MCF 10A (cell line): ENCODE data around the gene CMC1. TPM values are rescaled to one million over a fixed set of nuclear protein-coding genes. Genes with fewer than 3 reads are reported as not detected.

ENCODE experiments used
- BruUV-seq: library from RNA; stranded (reverse); fragments of 400-500 nt; replicated peaks from 2 replicates; lab custom pipeline; 2021; lab: Mats Ljungman, UMichigan
- CTCF ChIA-PET: fragments of 300-600 bp; sonication (Branson Sonifier 250); formaldehyde crosslinking; extraction: SDS; loops from one replicate; lab custom pipeline; 2021; ENCODE audit warnings: antibody characterized with exemption, inconsistent platforms; lab: Yijun Ruan, JAX
- POLR2A ChIA-PET: fragments of 300-600, 350-650 bp; sonication (Branson Sonifier 250); formaldehyde crosslinking; extraction: SDS; loops from one replicate; lab custom pipeline; 2020; ENCODE audit warnings: antibody characterized with exemption, inconsistent platforms; lab: Yijun Ruan, JAX
- DNase-seq: peaks from one replicate; pipeline ENCODE4 v3.0.0-alpha.2; 2018; ENCODE audit not compliant: unreplicated experiment
- H3K27ac Mint-ChIP-seq: one replicate; pipeline ENCODE4 v1.8.0; 2022; ENCODE audit warnings: mild to moderate bottlenecking, low read depth, mixed read lengths; ENCODE audit not compliant: unreplicated experiment
- H3K27me3 Mint-ChIP-seq: one replicate; pipeline ENCODE4 v1.8.0; 2022; ENCODE audit warnings: mixed read lengths; ENCODE audit not compliant: insufficient read depth, unreplicated experiment
- H3K36me3 Mint-ChIP-seq: one replicate; pipeline ENCODE4 v1.8.0; 2022; ENCODE audit warnings: mild to moderate bottlenecking, moderate library complexity, mixed read lengths; ENCODE audit not compliant: insufficient read depth, unreplicated experiment
- H3K4me1 Mint-ChIP-seq: one replicate; pipeline ENCODE4 v1.8.0; 2022; ENCODE audit warnings: mixed read lengths; ENCODE audit not compliant: insufficient read depth, unreplicated experiment
- H3K4me3 Mint-ChIP-seq: one replicate; pipeline ENCODE4 v1.8.0; 2022; ENCODE audit warnings: mild to moderate bottlenecking, moderate library complexity, mixed read lengths; ENCODE audit not compliant: unreplicated experiment
- H3K9me3 Mint-ChIP-seq: one replicate; pipeline ENCODE4 v1.8.0; 2022; ENCODE audit warnings: mixed read lengths; ENCODE audit not compliant: unreplicated experiment
- CTCF ChIP-seq: fragments of 200-600 bp; IDR thresholded peaks from one replicate; pipeline ENCODE4 v1.8.0; 2022; ENCODE audit warnings: antibody characterized with exemption, mild to moderate bottlenecking; ENCODE audit not compliant: unreplicated experiment
- intact Hi-C: fragments of 100-400 bp; cut with micrococcal nuclease; formaldehyde crosslinking; loops from 2 replicates; pipeline ENCODE4 v1.14.1; 2022
- total RNA-seq: library from RNA; stranded (reverse); gene quantifications from 2 replicates; pipeline ENCODE4 v1.2.3, GENCODE V29; 2022

The CMC1 gene
- total RNA-seq, 1 experiment from 2014 or later = 31.9 TPM

- H3K4me3 Mint-ChIP-seq = no peak overlapping the region
- peaks cover 5% of the 10 kb centered on the region for H3K9me3 Mint-ChIP-seq
- DNase-seq = no peak
- H3K27me3 Mint-ChIP-seq = no peaks in the 10 kb centered on the region
- TF ChIP-seq CTCF = no peak
- CTCF ChIA-PET = no interaction called here
- intact Hi-C loops = no loop called here
- H3K27ac Mint-ChIP-seq = no peak overlapping the region
- POLR2A ChIA-PET = interaction anchor here (0.6 to 0.8 kb wide), 2 partner anchors 21 to 733 kb away, joined by 3 read pairs; no protein-coding TSS in a partner anchor
- H3K4me1 Mint-ChIP-seq = peaks cover 17% of the 10 kb centered on the region
- no TSS peak for BruUV-seq
- H3K36me3 Mint-ChIP-seq = no peaks in the 10 kb centered on the region
Observed at GRCh38 chr3:28239108-28239507, 2.3 kb upstream of the CMC1 start.

- CTCF ChIA-PET = no interaction called here
- Mint-ChIP-seq H3K36me3 (no peaks in the 10 kb centered on the region), H3K27me3 (no peaks in the 10 kb centered on the region), H3K4me3 (peak overlapping the region; percentile 91), H3K9me3 (peaks cover 5% of the 10 kb centered on the region), H3K27ac (no peak overlapping the region), H3K4me1 (peaks cover 19% of the 10 kb centered on the region)
- no peak for DNase-seq
- POLR2A ChIA-PET = no interaction called here
- intact Hi-C loops = loop anchor here (5.0 kb wide), 1 partner anchor 188 kb away; no protein-coding TSS in a partner anchor
- no peak for TF ChIP-seq CTCF
- BruUV-seq = no TSS peak
Observed at GRCh38 chr3:28240441-28240840, 978 bp upstream of the CMC1 start.

GRCh38 chr3:28242519-28242918, 1.1 kb downstream of the CMC1 start:
- peaks cover 5% of the 10 kb centered on the region for H3K9me3 Mint-ChIP-seq
- BruUV-seq = no TSS peak
- H3K4me3 Mint-ChIP-seq = peak overlapping the region; percentile 91
- H3K27ac Mint-ChIP-seq = peak overlapping the region; percentile 93
- DNase-seq = no peak
- no peak for TF ChIP-seq CTCF
- POLR2A ChIA-PET = interaction anchor here (0.8 to 1.6 kb wide), 4 partner anchors 9 to 70 kb away, joined by 4 to 5 read pairs (median 4); no protein-coding TSS in a partner anchor
- no peaks in the 10 kb centered on the region for H3K27me3 Mint-ChIP-seq
- CTCF ChIA-PET = interaction anchor here (0.6 kb wide), 1 partner anchor 519 kb away, joined by 3 read pairs; no protein-coding TSS in a partner anchor
- H3K36me3 Mint-ChIP-seq = no peaks in the 10 kb centered on the region
- intact Hi-C loops = loop anchor here (5.0 kb wide), 1 partner anchor 190 kb away; no protein-coding TSS in a partner anchor
- peaks cover 27% of the 10 kb centered on the region for H3K4me1 Mint-ChIP-seq

- no peaks in the 10 kb centered on the region for H3K27me3 Mint-ChIP-seq
- no peak for TF ChIP-seq CTCF
- DNase-seq = no peak
- ChIA-PET POLR2A (no interaction called here), CTCF (interaction anchor here (0.6 kb wide), 1 partner anchor 522 kb away, joined by 3 read pairs; no protein-coding TSS in a partner anchor)
- intact Hi-C loops = loop anchor here (5.0 kb wide), 1 partner anchor 191 kb away; no protein-coding TSS in a partner anchor
- H3K36me3 Mint-ChIP-seq = no peaks in the 10 kb centered on the region
- no TSS peak for BruUV-seq
- H3K4me3 Mint-ChIP-seq = peak overlapping the region; percentile 91
- peak overlapping the region; percentile 5 for H3K27ac Mint-ChIP-seq
- H3K9me3 Mint-ChIP-seq = peaks cover 5% of the 10 kb centered on the region
- peaks cover 27% of the 10 kb centered on the region for H3K4me1 Mint-ChIP-seq
Observed at GRCh38 chr3:28243424-28244106, 2.1 kb downstream of the CMC1 start.
